Spleen (tissue), 13 donors: ENCODE data around the gene PNMA1. TPM values are rescaled to one million over a fixed set of nuclear protein-coding genes. Genes with fewer than 3 reads are reported as not detected.
A peak's percentile ranks its signal among the peaks of the same experiment; 100 is the strongest.

Experiments used
- DNase-seq: peaks from one replicate; pipeline ENCODE4 v3.0.0-alpha.2; 2020
- H3K27ac ChIP-seq, 8 donors: fragments of 200-600 bp; sonication (generic) in 7 of 8; 1 replicate in 4 of 8; 2 replicates in 4 of 8; pipeline versions ENCODE4 v1.5.0 to v1.8.0; 2016 to 2021; ENCODE audit warnings: inconsistent platforms in 4 of 8, mild to moderate bottlenecking in 4 of 8, moderate library complexity in 1 of 8
- H3K27me3 ChIP-seq, 7 donors: fragments of 200-600 bp; sonication (generic) in 6 of 7; replicated peaks in 1 of 7; 1 replicate in 4 of 7; 2 replicates in 3 of 7; pipeline versions ENCODE4 v1.5.0 to v1.8.0; 2016 to 2021; ENCODE audit warnings: inconsistent platforms in 3 of 7, mild to moderate bottlenecking in 1 of 7
- H3K36me3 ChIP-seq, 6 donors: fragments of 200-600 bp; sonication (generic) in 5 of 6; 1 replicate in 4 of 6; 2 replicates in 2 of 6; pipeline versions ENCODE4 v1.5.0 to v1.8.0; 2016 to 2021; ENCODE audit warnings: inconsistent platforms in 2 of 6
- H3K4me1 ChIP-seq, 6 donors: fragments of 200-600 bp; sonication (generic) in 5 of 6; 1 replicate in 3 of 6; 2 replicates in 3 of 6; pipeline versions ENCODE4 v1.5.0 to v1.8.0; 2016 to 2021; ENCODE audit warnings: inconsistent platforms in 3 of 6
- H3K4me3 ChIP-seq, 8 donors: fragments of 200-600 bp; sonication (generic) in 7 of 8; 1 replicate in 4 of 8; 2 replicates in 4 of 8; pipeline versions ENCODE4 v1.5.0 to v1.8.0; 2016 to 2021; ENCODE audit warnings: inconsistent platforms in 4 of 8, mild to moderate bottlenecking in 4 of 8, moderate library complexity in 2 of 8
- H3K9me3 ChIP-seq, 8 donors: fragments of 200-600 bp; sonication (generic) in 7 of 8; 1 replicate in 4 of 8; 2 replicates in 4 of 8; pipeline versions ENCODE4 v1.5.0 to v1.8.0; 2016 to 2021; ENCODE audit warnings: inconsistent platforms in 4 of 8
- CTCF ChIP-seq, 11 experiments: fragments of 200-600 bp in 7 of 11; fragments of 450-650 bp in 4 of 11; sonication (generic) in 4 of 11; IDR thresholded peaks in 8 of 11; conservative IDR thresholded peaks in 3 of 11; 1 replicate in 7 of 11; 2 replicates in 4 of 11; pipeline versions ENCODE4 v1.4.0 to v1.8.0; 2016 to 2021; ENCODE audit warnings: antibody characterized with exemption in 11 of 11, inconsistent platforms in 4 of 11, mild to moderate bottlenecking in 1 of 11
- POLR2A ChIP-seq, 3 donors: fragments of 450-650 bp; IDR thresholded peaks; one replicate each; pipeline ENCODE4 v1.5.1; 2017; ENCODE audit warnings: antibody characterized with exemption in 3 of 3, mild to moderate bottlenecking in 1 of 3
- POLR2AphosphoS5 ChIP-seq, 3 donors: sonication (generic); formaldehyde crosslinking; IDR thresholded peaks; one replicate each; pipeline ENCODE4 v1.5.1; 2017; ENCODE audit warnings: antibody characterized with exemption in 3 of 3
- WGBS, 5 donors: extraction: QIAGEN DNeasy Blood & Tissue Kit in 3 of 5; methylation state at CpG; one replicate each; pipeline versions ENCODE4 v1.1.5 to v1.1.7; 2013 to 2018; 5-methylcytosine and 5-hydroxymethylcytosine counted together
- intact Hi-C: fragments of 100-400 bp; cut with DNase I; formaldehyde crosslinking; loops from one replicate; pipeline ENCODE4 v1.15.0; 2023; ENCODE audit warnings: low total_unique reads
- long read RNA-seq, 2 donors: transcript quantifications; one replicate each; lab custom pipeline, GENCODE V29; 2026
- polyA plus RNA-seq, 3 donors: library from polyadenylated mRNA; stranded (reverse); fragments of 200-250 nt; gene quantifications; one replicate each; pipeline ENCODE4 v1.2.1, GENCODE V29; 2013
- total RNA-seq, 7 donors: library from RNA; depleted of rRNA in 3 of 7; stranded (reverse); fragments of >200 nt in 3 of 7; fragmentation: NEBNext Ultra II Directional in 4 of 7; extraction: Animal tissue kit (Norgen Biotek cat#: 25700) in 4 of 7; gene quantifications; one replicate each; pipeline versions ENCODE4 v1.1.0 to v1.2.1, GENCODE V29; 2016 to 2021
- donor health status: healthy with polysubstance abuse.
- donor health status: DM: no; HTN: no; CAD: no; lungs with moderate emphysema.
- donor health status: DM: no; HTN: no; CAD: no.
- donor health status: Bipolar disorder and iron deficiency.
- donor health status: healthy.
- donor health status: DM: no; HTN: no; CAD: no.
- donor health status: DM: yes; HTN: yes; CAD: no.

The PNMA1 gene
- total RNA-seq (10 to 100 TPM; 21.1 to 31.8 (median 25.4) TPM), polyA plus RNA-seq (10 to 100 TPM; 13.1 to 19.8 (median 13.8) TPM)
- long read RNA-seq, donor 1, transcript PNMA1-201 (1 exons, 2,590 nt): major isoform, 57 of 57 reads
- long read RNA-seq, donor 1, partial matches to known transcripts: 0 of 57 reads
- long read RNA-seq, donor 1, other reads (novel, unspliced or antisense): 0 of 57 reads
- long read RNA-seq, donor 2, transcript PNMA1-201 (1 exons, 2,590 nt): major isoform, 26 of 26 reads
- long read RNA-seq, donor 2, partial matches to known transcripts: 0 of 26 reads
- long read RNA-seq, donor 2, other reads (novel, unspliced or antisense): 0 of 26 reads

- DNase-seq: peak; percentile 96
- WGBS, 5 donors: 0% methylated on average over 32 to 113 of the region's 113 CpGs
These were observed at the start of gene PNMA1 for GRCh38 chr14:73713803-73714655. PNMA1 (minus strand) TSS chr14:73714384; CDS start chr14:73713639, 745 bp downstream.

GRCh38 chr14:73763396-73763795 is 49.2 kb upstream of the PNMA1 start:
- Histone ChIP-seq H3K27me3 (no peaks in the 10 kb centered on the region), H3K9me3 (no peaks in the 10 kb centered on the region), H3K36me3 (no peaks in the 10 kb centered on the region), H3K4me1 (peaks cover 71 to 90% (median 90%) of the 10 kb centered on the region in 6 donors), H3K4me3 (no peak overlapping the region), H3K27ac (peak overlapping the region in 7 of 8 donors; percentile 5 to 99 (median 97))
- 67 to 91% (median 74%) methylated on average over 3 of the region's 3 CpGs for WGBS, 5 donors
- TF ChIP-seq POLR2AphosphoS5 (IDR thresholded peaks at IDR 0.05): no peak
- TF ChIP-seq POLR2A (IDR thresholded peaks at IDR 0.05): no peak
- no peak for TF ChIP-seq CTCF (IDR thresholded peaks at IDR 0.05 in 8 of 11, conservative IDR thresholded peaks at IDR 0.05 in 3 of 11)
- DNase-seq: peak; percentile 6
- intact Hi-C loops: no loop called here

More at GRCh38 chr14:73713803-73714655, at the start of gene PNMA1:
- peak within 1 kb of the TSS; percentile 77 to 92 (median 89) for H3K27ac ChIP-seq
- H3K27me3 ChIP-seq: peaks cover 0 to 12% (median 0%) of the 10 kb centered on the region in 7 donors
- no peaks in the 10 kb centered on the region for H3K9me3 ChIP-seq
- H3K4me3 ChIP-seq: peak within 1 kb of the TSS; percentile 79 to 97 (median 90)
- intact Hi-C loops: no loop called here
- peaks cover 9 to 63% (median 43%) of the 10 kb centered on the region in 6 donors for H3K4me1 ChIP-seq
- no peak for TF ChIP-seq CTCF (IDR thresholded peaks at IDR 0.05 in 8 of 11, conservative IDR thresholded peaks at IDR 0.05 in 3 of 11)
- peak in 1 of 3 donors; percentile 62 for TF ChIP-seq POLR2A (IDR thresholded peaks at IDR 0.05)
- peak; percentile 82 to 90 (median 90) for TF ChIP-seq POLR2AphosphoS5 (IDR thresholded peaks at IDR 0.05)
- peaks cover 0 to 39% (median 33%) of the 10 kb centered on the region in 6 donors for H3K36me3 ChIP-seq

- 32 to 42% (median 36%) methylated on average over 8 of the region's 8 CpGs for WGBS, 5 donors
- TF ChIP-seq CTCF (IDR thresholded peaks at IDR 0.05 in 8 of 11, conservative IDR thresholded peaks at IDR 0.05 in 3 of 11) (no peak), POLR2AphosphoS5 (IDR thresholded peaks at IDR 0.05) (peak in 1 of 3 donors; percentile 15)
These were observed 48.2 kb upstream of the PNMA1 start for GRCh38 chr14:73762375-73762822.

More at GRCh38 chr14:73762375-73762822, 48.2 kb upstream of the PNMA1 start:
- Histone ChIP-seq H3K4me1 (peaks cover 74 to 90% (median 90%) of the 10 kb centered on the region in 6 donors), H3K27me3 (no peaks in the 10 kb centered on the region), H3K27ac (peak overlapping the region; percentile 54 to 99 (median 96)), H3K36me3 (no peaks in the 10 kb centered on the region), H3K9me3 (no peaks in the 10 kb centered on the region), H3K4me3 (peak overlapping the region in 1 of 8 donors; percentile 31)
- intact Hi-C loops: no loop called here
- no peak for DNase-seq
